Adipocyte (in vitro differentiated cells): ENCODE data around the gene CFAP43.

ENCODE experiments used
- DNase-seq: peaks from one replicate; pipeline ENCODE4 v3.0.0-alpha.2; 2015; ENCODE audit warnings: low read depth
- H3K27me3 ChIP-seq: replicated peaks from 2 replicates; pipeline ENCODE4 v1.7.0; 2013; ENCODE audit warnings: mild to moderate bottlenecking, low read length, moderate library complexity; ENCODE audit not compliant: control insufficient read depth, insufficient read depth
- H3K36me3 ChIP-seq: 2 replicates; pipeline ENCODE4 v1.7.0; 2013; ENCODE audit warnings: low read length, mild to moderate bottlenecking, moderate library complexity; ENCODE audit not compliant: control insufficient read depth, insufficient read depth, severe bottlenecking
- H3K4me1 ChIP-seq: 2 replicates; pipeline ENCODE4 v1.7.0; 2013; ENCODE audit warnings: mild to moderate bottlenecking, low read length, moderate library complexity; ENCODE audit not compliant: control insufficient read depth, insufficient read depth
- H3K4me3 ChIP-seq: 2 replicates; pipeline ENCODE4 v1.7.0; 2013; ENCODE audit warnings: mild to moderate bottlenecking, low read length, moderate library complexity
- H3K9ac ChIP-seq: 2 replicates; pipeline ENCODE4 v1.7.0; 2013; ENCODE audit warnings: mild to moderate bottlenecking, low read length, moderate library complexity
- H3K9me3 ChIP-seq: 2 replicates; pipeline ENCODE4 v1.7.0; 2013; ENCODE audit warnings: mild to moderate bottlenecking, low read length, moderate library complexity; ENCODE audit not compliant: control insufficient read depth

CFAP43 gene

GRCh38 chr10:104113376-104113956 is 118.7 kb downstream of the CFAP43 start:
- H3K9ac ChIP-seq: no peak overlapping the region
- no peaks in the 10 kb centered on the region for H3K27me3 ChIP-seq
- DNase-seq: no peak
- peaks cover 20% of the 10 kb centered on the region for H3K4me1 ChIP-seq
- no peak overlapping the region for H3K4me3 ChIP-seq
- no peaks in the 10 kb centered on the region for H3K9me3 ChIP-seq
- H3K36me3 ChIP-seq: no peaks in the 10 kb centered on the region

GRCh38 chr10:104109908-104110662 is 122.1 kb downstream of the CFAP43 start:
- Histone ChIP-seq H3K36me3 (no peaks in the 10 kb centered on the region), H3K9ac (peak overlapping the region; percentile 11), H3K4me3 (peak overlapping the region; percentile 1), H3K9me3 (no peaks in the 10 kb centered on the region), H3K27me3 (no peaks in the 10 kb centered on the region), H3K4me1 (peaks cover 11% of the 10 kb centered on the region)
- peak; percentile 55 for DNase-seq

GRCh38 chr10:104104926-104105325 is 127.2 kb downstream of the CFAP43 start:
- H3K4me1 ChIP-seq: peaks cover 4% of the 10 kb centered on the region
- DNase-seq: no peak
- H3K9ac ChIP-seq: no peak overlapping the region
- H3K4me3 ChIP-seq: no peak overlapping the region
- no peaks in the 10 kb centered on the region for H3K9me3 ChIP-seq
- no peaks in the 10 kb centered on the region for H3K27me3 ChIP-seq
- no peaks in the 10 kb centered on the region for H3K36me3 ChIP-seq

GRCh38 chr10:104104418-104104817 is 127.7 kb downstream of the CFAP43 start:
- Histone ChIP-seq H3K36me3 (no peaks in the 10 kb centered on the region), H3K4me3 (no peak overlapping the region), H3K4me1 (peaks cover under 1% of the 10 kb centered on the region), H3K9me3 (no peaks in the 10 kb centered on the region), H3K27me3 (no peaks in the 10 kb centered on the region), H3K9ac (no peak overlapping the region)
- DNase-seq: no peak

GRCh38 chr10:104103956-104104355 is 128.2 kb downstream of the CFAP43 start:
- Histone ChIP-seq H3K9me3 (no peaks in the 10 kb centered on the region), H3K27me3 (no peaks in the 10 kb centered on the region), H3K9ac (no peak overlapping the region), H3K4me1 (peaks cover 4% of the 10 kb centered on the region), H3K4me3 (no peak overlapping the region), H3K36me3 (no peaks in the 10 kb centered on the region)
- no peak for DNase-seq

- H3K4me1 ChIP-seq: peaks cover 8% of the 10 kb centered on the region
- no peak overlapping the region for H3K4me3 ChIP-seq
- no peaks in the 10 kb centered on the region for H3K36me3 ChIP-seq
- H3K27me3 ChIP-seq: no peaks in the 10 kb centered on the region
- no peak for DNase-seq
- H3K9ac ChIP-seq: no peak overlapping the region
- H3K9me3 ChIP-seq: no peaks in the 10 kb centered on the region
Measured at GRCh38 chr10:104101902-104102301, 130.3 kb downstream of the CFAP43 start.

GRCh38 chr10:104100795-104101194 is 131.4 kb downstream of the CFAP43 start:
- no peaks in the 10 kb centered on the region for H3K9me3 ChIP-seq
- no peak overlapping the region for H3K4me3 ChIP-seq
- DNase-seq: peak; percentile 27
- H3K4me1 ChIP-seq: peaks cover 8% of the 10 kb centered on the region
- no peaks in the 10 kb centered on the region for H3K36me3 ChIP-seq
- no peaks in the 10 kb centered on the region for H3K27me3 ChIP-seq
- H3K9ac ChIP-seq: no peak overlapping the region

GRCh38 chr10:104099941-104100340 is 132.2 kb downstream of the CFAP43 start:
- no peak for DNase-seq
- H3K9me3 ChIP-seq: no peaks in the 10 kb centered on the region
- H3K4me1 ChIP-seq: peaks cover 8% of the 10 kb centered on the region
- no peaks in the 10 kb centered on the region for H3K36me3 ChIP-seq
- no peak overlapping the region for H3K4me3 ChIP-seq
- H3K27me3 ChIP-seq: no peaks in the 10 kb centered on the region
- no peak overlapping the region for H3K9ac ChIP-seq

GRCh38 chr10:104099269-104099668 is 132.9 kb downstream of the CFAP43 start:
- Histone ChIP-seq H3K27me3 (no peaks in the 10 kb centered on the region), H3K4me1 (peaks cover 8% of the 10 kb centered on the region)
- peak; percentile 40 for DNase-seq

GRCh38 chr10:104098358-104098925 is 133.7 kb downstream of the CFAP43 start:
- Histone ChIP-seq H3K4me3 (no peak overlapping the region), H3K4me1 (peaks cover 8% of the 10 kb centered on the region), H3K9ac (no peak overlapping the region), H3K27me3 (no peaks in the 10 kb centered on the region), H3K9me3 (peaks cover 4% of the 10 kb centered on the region), H3K36me3 (no peaks in the 10 kb centered on the region)
- peak; percentile 4 for DNase-seq

More at GRCh38 chr10:104099269-104099668, 132.9 kb downstream of the CFAP43 start:
- no peak overlapping the region for H3K4me3 ChIP-seq
- H3K9me3 ChIP-seq: no peaks in the 10 kb centered on the region
- no peaks in the 10 kb centered on the region for H3K36me3 ChIP-seq
- H3K9ac ChIP-seq: no peak overlapping the region

- peaks cover 16% of the 10 kb centered on the region for H3K9me3 ChIP-seq
- H3K4me1 ChIP-seq: peaks cover 8% of the 10 kb centered on the region
- no peaks in the 10 kb centered on the region for H3K27me3 ChIP-seq
- no peak for DNase-seq
- H3K4me3 ChIP-seq: no peak overlapping the region
- no peaks in the 10 kb centered on the region for H3K36me3 ChIP-seq
- no peak overlapping the region for H3K9ac ChIP-seq
Measured at GRCh38 chr10:104096692-104097091, 135.5 kb downstream of the CFAP43 start.
